Pulmonary artery endothelial cell (primary cell): Measurements from ENCODE around the gene ATG3. TPM values are rescaled to one million over a fixed set of nuclear protein-coding genes. Genes with fewer than 3 reads are reported as not detected.
"Not testable (repeated sequence)": the region's sequence is repeated elsewhere in the genome, so short reads cannot be mapped to it uniquely, and the experiment has no call there.

Source experiments
- DNase-seq: peaks from one replicate; pipeline ENCODE4 v3.0.0-alpha.2; 2011; ENCODE audit warnings: low read depth, low spot score
- total RNA-seq: library from RNA; depleted of rRNA; stranded (reverse); fragments of >200 nt; gene quantifications from 2 replicates; pipeline ENCODE4 v1.2.3, GENCODE V29; 2014

The ATG3 gene
- 72.2 and 113 TPM in 2 replicates for total RNA-seq

- DNase-seq = peak; percentile 92
Observed at GRCh38 chr3:112561734-112562529, at the start of gene ATG3, which contains the start of gene SLC35A5. Gene ATG3 (minus strand): TSS chr3:112561962. CDS start chr3:112561528, 434 bp downstream. Gene SLC35A5 (plus strand): TSS chr3:112562045. CDS start chr3:112563404, 1,359 bp downstream.

GRCh38 chr3:112610121-112610520, 48.4 kb upstream of the ATG3 start:
- DNase-seq = no peak

GRCh38 chr3:112607863-112608262, 46.1 kb upstream of the ATG3 start:
- no peak for DNase-seq

DNA sequence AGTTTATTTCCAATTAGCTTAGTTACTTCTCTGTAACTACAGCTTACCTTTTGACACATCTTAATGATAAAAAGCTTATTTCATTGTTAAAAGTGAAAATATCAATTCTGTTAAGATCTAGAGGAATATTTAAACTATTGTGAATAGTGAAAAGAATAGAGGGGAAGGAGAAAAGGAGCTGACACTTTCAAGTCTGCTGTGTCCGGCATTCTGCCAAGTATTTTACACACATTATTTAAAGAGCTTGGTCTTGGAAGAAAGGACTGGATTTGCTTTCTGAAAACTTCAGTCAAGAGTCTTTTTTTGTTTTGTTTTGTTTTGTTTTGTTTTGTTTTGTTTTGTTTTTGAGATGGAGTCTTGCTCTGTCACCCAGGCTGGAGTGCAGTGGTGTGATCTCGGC, 44.3 kb upstream of the ATG3 start:
- peak; percentile 24 for DNase-seq

GRCh38 chr3:112605285-112605684, 43.5 kb upstream of the ATG3 start:
- peak; percentile 100 for DNase-seq

- DNase-seq = peak; percentile 94
Observed at GRCh38 chr3:112604536-112604935, 42.8 kb upstream of the ATG3 start.

- no peak for DNase-seq
Observed at GRCh38 chr3:112602217-112602838, 40.6 kb upstream of the ATG3 start.

- no peak for DNase-seq
Observed at GRCh38 chr3:112598731-112599130, 37.0 kb upstream of the ATG3 start.

DNA sequence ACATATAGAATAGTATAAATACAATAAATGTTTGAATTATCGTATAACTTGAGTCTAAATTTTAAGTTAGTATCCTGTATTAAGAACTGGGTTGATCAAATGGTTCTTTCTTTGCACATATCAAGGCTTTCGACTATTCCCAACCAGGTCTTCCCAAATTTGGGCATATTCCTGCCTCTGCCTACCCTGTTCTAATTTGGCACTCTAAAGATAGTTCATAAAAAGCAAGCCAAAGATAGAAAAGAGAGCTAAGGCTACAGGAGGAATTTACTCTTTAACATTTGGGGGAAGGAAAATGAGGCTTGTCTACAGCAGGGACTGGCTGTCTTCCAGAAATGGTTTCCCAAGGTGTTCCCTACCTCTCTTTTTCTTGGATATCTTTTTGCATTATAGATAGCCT, 36.2 kb upstream of the ATG3 start:
- no peak for DNase-seq

GRCh38 chr3:112594856-112595255, 33.1 kb upstream of the ATG3 start:
- no peak for DNase-seq

DNA sequence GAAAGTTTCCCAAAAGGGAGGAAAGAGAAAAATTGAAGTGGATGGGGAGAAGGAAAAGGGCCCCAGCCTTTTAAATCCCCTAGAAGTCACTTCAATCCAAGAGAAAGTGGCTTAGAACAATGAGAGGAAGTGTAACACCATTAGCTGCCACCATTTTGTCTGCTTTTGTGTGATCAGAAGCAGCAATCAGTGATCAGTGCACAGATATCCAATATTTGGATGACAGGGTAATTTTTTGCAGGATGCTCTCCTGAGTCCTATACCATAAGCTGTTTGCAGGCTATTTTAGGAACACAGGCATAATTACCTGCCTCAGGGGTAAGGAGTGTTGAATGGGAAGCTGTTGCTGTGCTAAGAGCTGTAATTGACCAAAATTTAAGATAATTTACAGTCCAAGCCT, 31.5 kb upstream of the ATG3 start:
- no peak for DNase-seq

GRCh38 chr3:112587336-112587735, 25.6 kb upstream of the ATG3 start:
- no peak for DNase-seq

GRCh38 chr3:112585782-112586181, 24.0 kb upstream of the ATG3 start:
- no peak for DNase-seq

GRCh38 chr3:112583105-112583504, 21.3 kb upstream of the ATG3 start:
- no peak for DNase-seq

DNA sequence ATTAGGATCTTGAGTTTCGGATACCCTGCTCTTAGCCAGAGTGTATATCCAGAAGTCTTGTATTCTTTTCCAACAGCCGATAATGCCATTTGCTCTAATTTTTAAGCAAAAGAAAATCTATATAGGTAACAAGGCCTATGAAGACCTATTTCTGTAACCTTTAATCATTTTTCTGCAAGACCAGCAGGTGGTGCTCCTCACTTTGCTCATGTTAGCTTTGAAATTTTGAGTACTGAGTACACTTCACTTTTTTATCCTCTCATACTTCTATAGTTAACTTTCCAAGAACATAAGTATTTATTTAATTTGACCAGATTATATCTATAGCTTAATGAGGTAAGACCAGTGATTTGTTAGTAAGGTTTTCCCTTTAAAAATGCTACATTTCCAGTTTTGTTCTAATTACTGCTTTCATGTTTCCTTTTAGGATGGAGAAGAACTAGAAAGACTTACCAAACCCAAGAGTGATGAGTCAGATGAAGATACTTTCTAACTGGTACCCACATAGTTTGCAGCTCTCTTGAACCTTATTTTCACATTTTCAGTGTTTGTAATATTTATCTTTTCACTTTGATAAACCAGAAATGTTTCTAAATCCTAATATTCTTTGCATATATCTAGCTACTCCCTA, 20.6 kb upstream of the ATG3 start:
- DNase-seq = peak; percentile 60

GRCh38 chr3:112579697-112580096, 17.9 kb upstream of the ATG3 start:
- DNase-seq = no peak

DNA sequence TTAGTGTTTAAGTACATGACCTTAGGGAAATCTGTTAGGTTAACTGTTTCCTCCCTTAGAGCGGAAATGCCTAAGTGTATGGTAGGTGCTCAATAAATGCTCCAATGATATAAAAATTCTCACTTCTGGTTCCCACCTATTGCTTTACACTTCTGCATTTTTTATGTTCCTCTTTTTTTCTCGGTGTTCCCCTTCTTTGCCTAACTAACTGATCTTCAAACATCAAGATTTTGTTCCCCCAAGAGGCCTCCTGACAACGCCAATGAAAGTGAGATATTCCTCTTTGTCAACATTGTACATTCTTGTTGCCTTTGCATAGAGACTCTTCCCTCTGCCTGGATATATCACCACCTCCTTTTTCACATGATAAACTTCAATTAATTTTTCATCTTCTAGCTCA, 17.5 kb upstream of the ATG3 start:
- DNase-seq = no peak

- no peak for DNase-seq
Observed at GRCh38 chr3:112572701-112573100, 10.9 kb upstream of the ATG3 start.

GRCh38 chr3:112569265-112569664, 7.5 kb upstream of the ATG3 start:
- DNase-seq = no peak

DNA sequence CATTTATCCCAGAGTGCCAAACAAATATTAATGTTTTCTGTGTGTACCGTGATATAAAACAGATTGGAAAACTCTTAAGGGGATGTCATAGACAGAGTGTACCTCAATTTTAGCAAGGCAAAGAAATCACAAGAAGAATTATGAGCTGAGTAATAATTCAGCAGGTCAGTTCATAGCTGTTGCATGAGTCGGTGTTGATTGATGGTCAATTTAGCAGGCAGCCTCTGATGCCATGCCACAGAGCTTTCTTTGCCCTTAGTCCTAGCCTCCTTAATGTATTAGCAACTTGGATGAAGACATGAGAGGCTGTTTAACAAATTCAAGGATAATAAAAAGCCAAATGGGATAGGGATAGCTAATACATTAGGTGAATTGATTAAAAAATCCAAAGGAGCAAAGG, 6.9 kb upstream of the ATG3 start:
- no peak for DNase-seq

DNA sequence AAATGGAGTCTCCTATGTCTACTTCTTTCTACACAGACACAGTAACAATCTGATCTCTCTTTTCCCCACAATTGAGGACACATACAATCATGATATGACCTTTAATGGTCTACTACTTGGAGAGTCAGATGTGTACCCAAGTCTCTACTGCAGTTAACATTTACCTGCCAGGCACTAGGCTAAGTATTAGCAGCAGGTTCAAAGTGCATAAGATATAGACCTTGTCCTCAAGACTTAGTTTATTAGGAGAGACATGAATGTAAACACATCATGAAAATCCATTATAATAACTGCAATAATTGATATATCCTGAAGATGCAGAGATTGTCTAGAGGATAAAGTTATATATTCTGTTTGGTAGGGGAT, 3.2 kb upstream of the ATG3 start:
- no peak for DNase-seq

DNA sequence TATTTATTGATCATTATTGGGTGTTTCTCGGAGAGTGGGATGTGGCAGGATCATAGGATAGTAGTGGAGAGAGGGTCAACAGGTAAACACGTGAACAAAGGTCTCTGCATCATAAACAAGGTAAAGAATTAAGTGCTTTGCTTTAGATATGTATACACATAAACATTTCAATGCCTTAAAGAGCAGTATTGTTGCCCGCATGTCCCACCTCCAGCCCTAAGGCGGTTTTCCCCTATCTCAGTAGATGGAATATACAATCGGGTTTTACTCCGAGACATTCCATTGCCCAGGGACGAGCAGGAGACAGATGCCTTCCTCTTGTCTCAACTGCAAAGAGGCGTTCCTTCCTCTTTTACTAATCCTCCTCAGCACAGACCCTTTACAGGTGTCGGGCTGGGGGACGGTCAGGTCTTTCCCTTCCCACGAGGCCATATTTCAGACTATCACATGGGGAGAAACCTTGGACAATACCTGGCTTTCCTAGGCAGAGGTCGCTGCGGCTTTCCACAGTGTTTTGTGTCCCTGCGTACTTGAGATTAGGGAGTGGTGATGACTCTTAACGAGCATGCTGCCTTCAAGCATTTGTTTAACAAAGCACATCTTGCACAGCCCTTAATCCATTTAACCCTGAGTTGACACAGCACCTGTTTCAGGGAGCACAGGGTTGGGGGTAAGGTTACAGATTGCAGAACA, 2.6 kb upstream of the ATG3 start:
- DNase-seq = not testable (repeated sequence)
